GM12864 (cell line): ENCODE results near the gene KTN1.

ENCODE experiments used
- DNase-seq: peaks from one replicate; pipeline ENCODE4 v3.0.0-alpha.2; 2011; ENCODE audit warnings: low read depth
- H3K4me3 ChIP-seq: 2 replicates; pipeline ENCODE4 v1.5.1; 2011; ENCODE audit warnings: mild to moderate bottlenecking, low read depth, low read length, control low read depth
- TF ChIP-seq, protein P1 (sequence below): IDR thresholded peaks from 2 replicates; pipeline ENCODE4 v1.5.1; 2011; ENCODE audit warnings: low read depth, mild to moderate bottlenecking, moderate library complexity, low read length, control low read depth, inconsistent platforms; ENCODE audit errors: missing control alignments

KTN1 gene

DNA sequence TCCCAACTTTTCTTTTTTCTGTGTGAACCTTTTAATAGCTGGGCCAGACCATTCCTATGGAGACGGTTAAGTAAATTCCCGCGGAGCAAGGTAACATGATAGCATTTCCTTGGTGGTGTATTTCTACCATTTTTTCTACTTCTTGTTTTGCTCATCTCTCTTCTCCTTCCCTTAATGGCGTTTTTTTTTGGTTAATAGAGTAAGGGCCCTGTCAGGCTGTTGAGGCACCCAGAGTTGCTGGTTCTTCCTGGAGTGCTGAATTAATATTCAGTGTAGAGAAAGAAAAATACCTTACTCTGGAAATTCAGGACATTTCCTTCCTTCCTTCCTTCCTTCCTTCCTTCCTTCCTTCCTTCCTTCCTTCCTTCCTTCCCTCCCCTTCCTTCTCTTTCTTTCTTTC is 137.6 kb downstream of the KTN1 start:
- no peak overlapping the region for H3K4me3 ChIP-seq
- TF ChIP-seq, protein P1, sequence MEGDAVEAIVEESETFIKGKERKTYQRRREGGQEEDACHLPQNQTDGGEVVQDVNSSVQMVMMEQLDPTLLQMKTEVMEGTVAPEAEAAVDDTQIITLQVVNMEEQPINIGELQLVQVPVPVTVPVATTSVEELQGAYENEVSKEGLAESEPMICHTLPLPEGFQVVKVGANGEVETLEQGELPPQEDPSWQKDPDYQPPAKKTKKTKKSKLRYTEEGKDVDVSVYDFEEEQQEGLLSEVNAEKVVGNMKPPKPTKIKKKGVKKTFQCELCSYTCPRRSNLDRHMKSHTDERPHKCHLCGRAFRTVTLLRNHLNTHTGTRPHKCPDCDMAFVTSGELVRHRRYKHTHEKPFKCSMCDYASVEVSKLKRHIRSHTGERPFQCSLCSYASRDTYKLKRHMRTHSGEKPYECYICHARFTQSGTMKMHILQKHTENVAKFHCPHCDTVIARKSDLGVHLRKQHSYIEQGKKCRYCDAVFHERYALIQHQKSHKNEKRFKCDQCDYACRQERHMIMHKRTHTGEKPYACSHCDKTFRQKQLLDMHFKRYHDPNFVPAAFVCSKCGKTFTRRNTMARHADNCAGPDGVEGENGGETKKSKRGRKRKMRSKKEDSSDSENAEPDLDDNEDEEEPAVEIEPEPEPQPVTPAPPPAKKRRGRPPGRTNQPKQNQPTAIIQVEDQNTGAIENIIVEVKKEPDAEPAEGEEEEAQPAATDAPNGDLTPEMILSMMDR = no peak
- no peak for DNase-seq

GRCh38 chr14:55718551-55718950 is 138.5 kb downstream of the KTN1 start:
- no peak overlapping the region for H3K4me3 ChIP-seq
- TF ChIP-seq, protein P1 = no peak
- no peak for DNase-seq

DNA sequence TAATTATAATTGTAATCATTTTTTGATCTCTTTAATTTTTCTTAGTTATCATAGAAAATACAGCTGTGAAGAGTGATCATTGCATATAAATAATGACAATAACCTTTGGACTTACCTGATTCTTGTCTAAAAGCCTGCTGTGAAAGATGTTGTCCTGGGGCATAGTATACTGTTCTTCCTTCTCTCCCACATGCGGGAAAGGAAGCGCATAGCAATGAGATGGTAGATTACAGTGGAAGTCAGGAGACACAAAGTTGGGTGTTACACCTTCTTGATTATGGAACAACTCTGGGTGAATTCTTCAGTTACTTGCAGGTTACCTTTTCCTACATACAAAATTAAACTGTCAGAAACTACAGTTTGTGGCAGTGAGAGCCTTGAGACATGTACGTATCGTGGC is 140.8 kb downstream of the KTN1 start:
- TF ChIP-seq, protein P1 = no peak
- H3K4me3 ChIP-seq = no peak overlapping the region
- DNase-seq = no peak

GRCh38 chr14:55721353-55721752 is 141.3 kb downstream of the KTN1 start:
- TF ChIP-seq, protein P1 = no peak
- DNase-seq = no peak

DNA sequence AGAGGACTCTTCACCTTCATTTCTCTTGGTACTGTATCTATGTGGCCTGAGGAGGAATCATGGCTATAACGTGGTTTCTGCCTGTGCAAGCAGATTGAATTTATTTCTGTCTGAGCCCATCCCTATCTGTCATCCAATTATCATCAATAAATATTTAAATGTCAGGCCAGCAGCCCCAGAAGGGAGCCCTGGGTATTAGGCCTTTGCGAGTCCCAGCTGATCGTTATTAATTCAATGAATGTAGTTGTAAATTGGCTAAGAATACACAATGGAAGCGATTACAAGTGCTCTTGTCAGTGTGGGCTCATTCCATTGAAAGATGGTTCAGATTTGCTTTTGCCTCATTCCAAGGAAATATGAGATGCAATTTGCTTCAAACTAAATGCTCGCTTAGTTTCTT is 142.0 kb downstream of the KTN1 start:
- no peak for DNase-seq
- TF ChIP-seq, protein P1 = no peak

More at GRCh38 chr14:55721353-55721752, 141.3 kb downstream of the KTN1 start:
- no peak overlapping the region for H3K4me3 ChIP-seq

DNA sequence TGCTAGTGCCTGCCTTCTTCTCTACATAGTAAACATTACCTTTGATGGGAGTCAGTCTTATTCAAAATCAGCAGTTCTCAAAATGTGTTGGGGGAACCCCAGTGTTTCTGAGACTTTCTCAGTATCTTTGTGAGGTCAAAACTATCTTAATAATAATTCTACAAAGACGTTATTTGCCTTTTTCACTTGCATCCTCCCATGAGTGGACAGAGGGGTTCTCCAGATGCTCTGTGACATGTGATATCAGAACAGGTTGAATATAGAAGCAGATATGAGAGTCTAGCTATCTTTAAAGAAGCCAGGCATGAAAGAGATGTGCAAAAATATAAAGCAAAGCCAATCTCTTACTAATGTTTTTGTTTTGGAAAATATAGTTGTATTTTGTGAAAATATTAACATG is 144.7 kb downstream of the KTN1 start:
- H3K4me3 ChIP-seq = no peak overlapping the region
- no peak for DNase-seq
- TF ChIP-seq, protein P1 = no peak

More for the DNA sequence above, 142.0 kb downstream of the KTN1 start:
- no peak overlapping the region for H3K4me3 ChIP-seq

GRCh38 chr14:55730592-55731310 is 150.7 kb downstream of the KTN1 start:
- no peak for DNase-seq
- H3K4me3 ChIP-seq = no peak overlapping the region
- TF ChIP-seq, protein P1 = no peak
